Lower lobe of right lung (tissue), 2 donors: ENCODE measurements around the gene TMC1. TPM values are rescaled to one million over a fixed set of nuclear protein-coding genes. Genes with fewer than 3 reads are reported as not detected.

ENCODE experiments used
- ATAC-seq, 2 donors: fragments of 200-7000 bp; cut with Tn5 transposase; one replicate each; pipeline ENCODE4 v1.9.1; 2020 to 2022; ENCODE audit warnings: mild to moderate bottlenecking in 2 of 2, moderate library complexity in 2 of 2
- DNase-seq: peaks from one replicate; pipeline ENCODE4 v3.0.0-alpha.2; 2020
- H3K27ac ChIP-seq: fragments of 200-600 bp; one replicate; pipeline ENCODE4 v1.8.0; 2022
- H3K27me3 ChIP-seq: fragments of 200-600 bp; one replicate; pipeline ENCODE4 v1.8.0; 2022; ENCODE audit warnings: low read depth
- H3K36me3 ChIP-seq: fragments of 200-600 bp; one replicate; pipeline ENCODE4 v1.8.0; 2022; ENCODE audit warnings: mild to moderate bottlenecking
- H3K4me1 ChIP-seq: fragments of 200-600 bp; one replicate; pipeline ENCODE4 v1.8.0; 2022
- H3K4me3 ChIP-seq: fragments of 200-600 bp; one replicate; pipeline ENCODE4 v1.8.0; 2022; ENCODE audit warnings: mild to moderate bottlenecking
- H3K9me3 ChIP-seq: fragments of 200-600 bp; one replicate; pipeline ENCODE4 v1.8.0; 2022
- intact Hi-C: fragments of 100-400 bp; cut with DNase I; formaldehyde crosslinking; loops from one replicate; pipeline ENCODE4 v1.11.0; 2022
- total RNA-seq: library from RNA; stranded (reverse); fragmentation: NEBNext Ultra II Directional; extraction: Animal tissue kit (Norgen Biotek cat#: 25700); gene quantifications from one replicate; pipeline ENCODE4 v1.2.1, GENCODE V29; 2021
- TF ChIP-seq, protein P1 (sequence below): fragments of 200-600 bp; IDR thresholded peaks from one replicate; pipeline ENCODE4 v1.8.0; 2022; ENCODE audit warnings: antibody characterized with exemption, mild to moderate bottlenecking
- donor health status: DM: no; HTN: yes; CAD: no; lungs with severe emphysema.

Gene TMC1
- total RNA-seq, 1 donor from 2014 or later, result not detected

DNA sequence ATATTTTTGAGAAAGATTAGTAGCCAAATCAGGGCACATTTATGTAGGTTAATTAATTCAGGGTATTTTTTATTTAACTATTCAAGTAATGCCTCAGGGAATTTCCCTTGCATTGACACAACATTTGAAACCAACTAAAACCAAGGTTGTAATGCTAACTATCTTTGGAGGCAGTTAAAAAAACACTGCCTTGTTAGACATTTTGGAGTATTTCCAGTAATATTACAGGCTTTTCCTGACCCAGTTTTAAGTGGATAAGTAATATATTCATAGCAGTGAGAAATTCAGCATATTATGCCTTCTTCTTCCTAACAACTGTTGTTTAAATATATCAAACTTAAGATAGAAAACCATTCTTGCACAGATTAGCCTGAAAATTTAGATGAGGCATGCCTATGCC is 175.1 kb downstream of the TMC1 start:
- Histone ChIP-seq H3K4me3 (no peak overlapping the region), H3K27ac (no peak overlapping the region), H3K27me3 (no peaks in the 10 kb centered on the region), H3K4me1 (no peaks in the 10 kb centered on the region), H3K9me3 (no peaks in the 10 kb centered on the region), H3K36me3 (no peaks in the 10 kb centered on the region)
- ATAC-seq (no peak), DNase-seq (no peak)
- intact Hi-C loops, result no loop called here
- TF ChIP-seq, protein P1, sequence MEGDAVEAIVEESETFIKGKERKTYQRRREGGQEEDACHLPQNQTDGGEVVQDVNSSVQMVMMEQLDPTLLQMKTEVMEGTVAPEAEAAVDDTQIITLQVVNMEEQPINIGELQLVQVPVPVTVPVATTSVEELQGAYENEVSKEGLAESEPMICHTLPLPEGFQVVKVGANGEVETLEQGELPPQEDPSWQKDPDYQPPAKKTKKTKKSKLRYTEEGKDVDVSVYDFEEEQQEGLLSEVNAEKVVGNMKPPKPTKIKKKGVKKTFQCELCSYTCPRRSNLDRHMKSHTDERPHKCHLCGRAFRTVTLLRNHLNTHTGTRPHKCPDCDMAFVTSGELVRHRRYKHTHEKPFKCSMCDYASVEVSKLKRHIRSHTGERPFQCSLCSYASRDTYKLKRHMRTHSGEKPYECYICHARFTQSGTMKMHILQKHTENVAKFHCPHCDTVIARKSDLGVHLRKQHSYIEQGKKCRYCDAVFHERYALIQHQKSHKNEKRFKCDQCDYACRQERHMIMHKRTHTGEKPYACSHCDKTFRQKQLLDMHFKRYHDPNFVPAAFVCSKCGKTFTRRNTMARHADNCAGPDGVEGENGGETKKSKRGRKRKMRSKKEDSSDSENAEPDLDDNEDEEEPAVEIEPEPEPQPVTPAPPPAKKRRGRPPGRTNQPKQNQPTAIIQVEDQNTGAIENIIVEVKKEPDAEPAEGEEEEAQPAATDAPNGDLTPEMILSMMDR, result no peak

DNA sequence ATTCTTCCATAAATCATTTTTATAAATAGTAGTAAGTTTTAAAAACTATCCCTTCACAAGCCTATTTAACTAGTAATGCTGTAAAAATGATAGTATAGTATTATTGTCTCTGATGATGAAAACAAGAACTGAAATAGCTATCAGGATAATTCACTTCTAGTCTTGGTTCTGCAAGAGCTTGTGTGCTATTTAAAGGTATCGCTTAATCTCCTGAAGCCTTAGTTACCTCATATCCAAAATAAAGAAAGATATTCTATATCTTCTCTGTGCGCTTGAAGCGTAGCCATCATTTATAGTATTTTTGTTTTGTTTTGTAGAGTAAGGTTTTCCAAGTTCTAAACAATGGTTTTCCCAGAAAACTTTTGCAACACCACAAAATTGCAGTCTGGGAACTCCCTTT is 180.1 kb downstream of the TMC1 start:
- Histone ChIP-seq H3K4me3 (no peak overlapping the region), H3K27me3 (no peaks in the 10 kb centered on the region), H3K9me3 (no peaks in the 10 kb centered on the region), H3K36me3 (no peaks in the 10 kb centered on the region), H3K27ac (no peak overlapping the region), H3K4me1 (no peaks in the 10 kb centered on the region)
- DNase-seq (no peak), ATAC-seq (no peak)
- TF ChIP-seq, protein P1, result no peak
- intact Hi-C loops, result no loop called here

- Histone ChIP-seq H3K9me3 (no peaks in the 10 kb centered on the region), H3K4me3 (no peak overlapping the region), H3K27me3 (no peaks in the 10 kb centered on the region), H3K36me3 (no peaks in the 10 kb centered on the region), H3K4me1 (no peaks in the 10 kb centered on the region), H3K27ac (no peak overlapping the region)
- intact Hi-C loops, result no loop called here
- DNase-seq (no peak), ATAC-seq (no peak)
- TF ChIP-seq, protein P1, result no peak
Measured at GRCh38 chr9:72703574-72703973, 182.2 kb downstream of the TMC1 start.

GRCh38 chr9:72704688-72705375 is 183.4 kb downstream of the TMC1 start:
- Histone ChIP-seq H3K9me3 (no peaks in the 10 kb centered on the region), H3K4me3 (no peak overlapping the region), H3K4me1 (no peaks in the 10 kb centered on the region), H3K36me3 (no peaks in the 10 kb centered on the region), H3K27me3 (no peaks in the 10 kb centered on the region), H3K27ac (no peak overlapping the region)
- intact Hi-C loops, result no loop called here
- DNase-seq, result no peak
- TF ChIP-seq, protein P1, result no peak
- no peak for ATAC-seq

DNA sequence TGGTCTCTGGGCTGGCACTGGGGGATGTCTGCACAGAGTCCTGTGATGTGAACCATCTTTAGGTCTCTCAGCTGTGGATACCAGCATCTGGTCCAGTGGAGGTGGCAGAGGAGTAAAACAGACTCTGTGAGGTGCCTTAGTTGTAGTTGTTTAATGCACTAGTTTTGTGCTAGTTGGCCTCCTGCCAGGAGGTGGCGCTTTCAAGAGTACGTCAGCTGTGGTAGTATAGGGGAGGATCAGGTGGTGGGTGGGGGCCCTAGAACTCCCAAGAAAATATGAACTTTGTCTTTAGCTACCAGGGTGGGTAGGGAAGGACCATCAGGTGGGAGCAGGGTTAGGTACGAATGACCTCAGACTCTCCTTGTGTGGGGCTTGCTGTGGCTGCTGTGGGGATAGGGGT is 197.1 kb downstream of the TMC1 start:
- TF ChIP-seq, protein P1, result no peak
- Histone ChIP-seq H3K4me3 (no peak overlapping the region), H3K27me3 (no peaks in the 10 kb centered on the region), H3K9me3 (no peaks in the 10 kb centered on the region), H3K4me1 (no peaks in the 10 kb centered on the region), H3K36me3 (no peaks in the 10 kb centered on the region), H3K27ac (no peak overlapping the region)
- intact Hi-C loops, result no loop called here
- ATAC-seq, result no peak
- no peak for DNase-seq
